SK-N-SH treated with all-trans-retinoic acid at 6 μM for 48 hours (cell line): ENCODE measurements around the gene WDR46.

Experiments
- ATAC-seq: fragments of 200-7000 bp; cut with Tn5 transposase; 3 replicates; pipeline ENCODE4 v1.9.1; 2020; ENCODE audit warnings: mild to moderate bottlenecking, moderate library complexity
- ARNTL ChIP-seq: fragments of 450-650 bp; formaldehyde crosslinking; IDR thresholded peaks from 2 replicates; pipeline ENCODE4 v1.5.0; 2020; ENCODE audit warnings: low read depth, mild to moderate bottlenecking, moderate library complexity, borderline replicate concordance
- BACH2 ChIP-seq: fragments of 250-450 bp; sonication (Bioruptor Pico); IDR thresholded peaks from 2 replicates; pipeline ENCODE4 v1.9.0; 2021; ENCODE audit warnings: mild to moderate bottlenecking, borderline replicate concordance
- CSDC2 ChIP-seq: fragments of 250-450 bp; sonication (Bioruptor Pico); IDR thresholded peaks from 2 replicates; pipeline ENCODE4 v1.5.0; 2020; ENCODE audit warnings: mild to moderate bottlenecking, moderate library complexity
- ESRRG ChIP-seq: fragments of 250-450 bp; sonication (Bioruptor Pico); IDR thresholded peaks from 2 replicates; pipeline ENCODE4 v1.6.1; 2021; ENCODE audit warnings: mild to moderate bottlenecking
- OSR1 ChIP-seq: fragments of 250-450 bp; sonication (Bioruptor Pico); IDR thresholded peaks from 2 replicates; pipeline ENCODE4 v1.8.0; 2022; ENCODE audit warnings: moderate library complexity, mild to moderate bottlenecking, inconsistent platforms
- PPARA ChIP-seq: fragments of 250-450 bp; sonication (Bioruptor Pico); IDR thresholded peaks from 2 replicates; pipeline ENCODE4 v1.5.0; 2020; ENCODE audit warnings: mild to moderate bottlenecking, borderline replicate concordance
- RARB ChIP-seq: fragments of 250-450 bp; sonication (Bioruptor Pico); IDR thresholded peaks from 2 replicates; pipeline ENCODE4 v1.8.0; 2021; ENCODE audit warnings: mild to moderate bottlenecking, moderate library complexity
- SNAI2 ChIP-seq: fragments of 250-450 bp; sonication (Bioruptor Pico); IDR thresholded peaks from 2 replicates; pipeline ENCODE4 v1.5.0; 2020; ENCODE audit warnings: mild to moderate bottlenecking, moderate library complexity
- TOX ChIP-seq: fragments of 250-450 bp; sonication (Bioruptor Pico); IDR thresholded peaks from 2 replicates; pipeline ENCODE4 v1.8.0; 2021; ENCODE audit warnings: mild to moderate bottlenecking, moderate library complexity, borderline replicate concordance
- ZC3H10 ChIP-seq: fragments of 250-450 bp; sonication (Bioruptor Pico); IDR thresholded peaks from 2 replicates; pipeline ENCODE4 v1.5.1; 2021; ENCODE audit warnings: mild to moderate bottlenecking, moderate library complexity
- ZFP3 ChIP-seq: fragments of 250-450 bp; sonication (Bioruptor Pico); IDR thresholded peaks from 2 replicates; pipeline ENCODE4 v1.5.0; 2020; ENCODE audit warnings: mild to moderate bottlenecking, moderate library complexity
- ZNF70 ChIP-seq: fragments of 450-650 bp; formaldehyde crosslinking; IDR thresholded peaks from 2 replicates; pipeline ENCODE4 v1.5.0; 2020; ENCODE audit warnings: mild to moderate bottlenecking, moderate library complexity
- TF ChIP-seq, protein P1 (sequence below): fragments of 250-450 bp; sonication (Bioruptor Pico); IDR thresholded peaks from 2 replicates; pipeline ENCODE4 v1.5.1; 2020; ENCODE audit warnings: low read depth, mild to moderate bottlenecking, moderate library complexity
- TF ChIP-seq, protein P2 (sequence below): fragments of 250-450 bp; sonication (Bioruptor Pico); IDR thresholded peaks from 2 replicates; pipeline ENCODE4 v1.8.0; 2021; ENCODE audit warnings: low read depth, mild to moderate bottlenecking, moderate library complexity, borderline replicate concordance
- TF ChIP-seq, protein P3 (sequence below): fragments of 250-450 bp; sonication (Bioruptor Pico); IDR thresholded peaks from 2 replicates; pipeline ENCODE4 v1.5.0; 2020; ENCODE audit warnings: mild to moderate bottlenecking, moderate library complexity

Gene WDR46

DNA sequence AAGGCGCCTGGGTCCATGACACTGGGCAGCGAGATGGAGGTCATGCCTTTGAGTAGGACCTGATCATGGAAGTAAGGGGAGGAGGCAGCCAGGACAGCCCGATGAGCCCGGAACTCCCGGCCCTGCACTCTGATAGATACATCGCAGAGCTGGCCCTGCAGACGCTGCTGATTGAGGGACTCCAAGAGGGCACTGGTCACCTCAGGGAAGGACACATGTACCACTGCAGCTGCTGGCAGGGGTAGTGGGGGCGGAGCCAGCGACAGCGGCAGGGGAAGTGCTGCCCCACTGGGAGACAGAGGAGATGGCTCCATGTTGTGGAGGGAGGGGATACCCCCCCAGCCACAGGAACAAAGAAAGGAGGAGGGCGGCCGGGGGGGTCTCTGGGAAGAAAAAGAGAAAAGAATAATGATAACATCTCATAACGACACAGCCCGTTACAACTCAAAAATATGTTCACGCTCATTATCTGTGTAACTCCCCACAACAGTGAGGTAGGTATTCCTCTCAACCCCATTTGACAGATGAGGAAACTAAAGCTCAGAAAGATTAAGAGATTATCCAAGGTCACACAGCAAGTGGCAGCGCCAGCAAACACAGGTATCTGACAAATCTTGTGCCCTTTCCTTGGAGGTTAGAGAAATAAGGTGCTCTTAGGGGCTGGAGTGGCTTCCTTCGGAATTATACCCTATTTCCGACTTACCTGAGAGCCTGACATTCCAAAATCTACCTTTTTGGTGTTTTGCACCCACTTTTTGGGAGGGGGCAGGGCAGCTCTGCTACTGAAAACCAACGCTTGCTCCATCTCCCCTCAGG, 27.8 kb upstream of the WDR46 start:
- no peak for ATAC-seq
- TF ChIP-seq SNAI2 (CRISPR knock-in tag) = no peak
- TF ChIP-seq TOX = no peak
- TF ChIP-seq, protein P1, sequence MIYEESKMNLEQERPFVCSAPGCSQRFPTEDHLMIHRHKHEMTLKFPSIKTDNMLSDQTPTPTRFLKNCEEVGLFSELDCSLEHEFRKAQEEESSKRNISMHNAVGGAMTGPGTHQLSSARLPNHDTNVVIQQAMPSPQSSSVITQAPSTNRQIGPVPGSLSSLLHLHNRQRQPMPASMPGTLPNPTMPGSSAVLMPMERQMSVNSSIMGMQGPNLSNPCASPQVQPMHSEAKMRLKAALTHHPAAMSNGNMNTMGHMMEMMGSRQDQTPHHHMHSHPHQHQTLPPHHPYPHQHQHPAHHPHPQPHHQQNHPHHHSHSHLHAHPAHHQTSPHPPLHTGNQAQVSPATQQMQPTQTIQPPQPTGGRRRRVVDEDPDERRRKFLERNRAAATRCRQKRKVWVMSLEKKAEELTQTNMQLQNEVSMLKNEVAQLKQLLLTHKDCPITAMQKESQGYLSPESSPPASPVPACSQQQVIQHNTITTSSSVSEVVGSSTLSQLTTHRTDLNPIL (CRISPR knock-in tag) = no peak
- peak; percentile 33; the same call in 1 of the 2 replicates for TF ChIP-seq ZNF70

DNA sequence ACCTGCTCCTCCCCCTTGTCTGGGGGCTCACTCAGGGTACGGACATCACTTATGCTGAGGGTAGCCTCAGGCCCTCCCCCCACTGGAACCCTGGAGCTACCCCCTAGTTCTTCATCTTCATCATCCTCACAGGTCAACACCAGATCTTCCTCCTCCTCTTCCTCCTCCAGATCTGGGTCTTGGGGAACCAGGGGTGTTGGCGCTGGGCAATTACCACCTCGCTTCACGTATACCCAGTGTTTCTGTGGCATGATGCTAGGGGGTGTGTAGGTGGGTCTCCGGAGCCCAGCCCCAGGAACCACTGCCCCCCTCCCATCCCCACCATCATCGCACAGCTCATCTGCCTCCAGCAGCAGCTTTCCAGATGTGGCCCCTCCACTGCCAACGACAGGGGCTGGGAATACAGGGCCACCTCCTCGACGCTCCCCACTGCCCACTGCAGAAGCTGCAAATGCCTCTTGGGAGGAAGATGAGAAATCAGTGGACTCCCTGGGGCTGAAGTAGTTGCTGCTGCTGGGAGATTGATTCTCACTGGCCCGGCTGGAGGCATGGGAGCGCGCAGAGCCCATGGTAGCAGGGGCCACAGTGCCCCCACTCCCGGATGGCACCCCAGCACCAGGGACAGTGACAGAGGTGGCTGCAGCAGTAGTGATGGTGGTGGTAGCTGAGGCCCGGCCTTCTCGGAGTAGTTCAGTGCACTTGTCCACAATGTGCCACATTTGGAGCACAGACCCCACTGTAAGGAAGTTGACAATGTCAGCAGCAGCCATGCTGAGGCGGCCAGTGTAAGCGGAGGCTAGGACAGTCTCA, 27.0 kb upstream of the WDR46 start:
- no peak for ATAC-seq
- TF ChIP-seq, protein P2, sequence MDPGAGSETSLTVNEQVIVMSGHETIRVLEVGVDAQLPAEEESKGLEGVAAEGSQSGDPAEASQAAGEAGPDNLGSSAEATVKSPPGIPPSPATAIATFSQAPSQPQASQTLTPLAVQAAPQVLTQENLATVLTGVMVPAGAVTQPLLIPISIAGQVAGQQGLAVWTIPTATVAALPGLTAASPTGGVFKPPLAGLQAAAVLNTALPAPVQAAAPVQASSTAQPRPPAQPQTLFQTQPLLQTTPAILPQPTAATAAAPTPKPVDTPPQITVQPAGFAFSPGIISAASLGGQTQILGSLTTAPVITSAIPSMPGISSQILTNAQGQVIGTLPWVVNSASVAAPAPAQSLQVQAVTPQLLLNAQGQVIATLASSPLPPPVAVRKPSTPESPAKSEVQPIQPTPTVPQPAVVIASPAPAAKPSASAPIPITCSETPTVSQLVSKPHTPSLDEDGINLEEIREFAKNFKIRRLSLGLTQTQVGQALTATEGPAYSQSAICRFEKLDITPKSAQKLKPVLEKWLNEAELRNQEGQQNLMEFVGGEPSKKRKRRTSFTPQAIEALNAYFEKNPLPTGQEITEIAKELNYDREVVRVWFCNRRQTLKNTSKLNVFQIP (CRISPR knock-in tag) = no peak
- no peak for TF ChIP-seq ZC3H10 (CRISPR knock-in tag)

DNA sequence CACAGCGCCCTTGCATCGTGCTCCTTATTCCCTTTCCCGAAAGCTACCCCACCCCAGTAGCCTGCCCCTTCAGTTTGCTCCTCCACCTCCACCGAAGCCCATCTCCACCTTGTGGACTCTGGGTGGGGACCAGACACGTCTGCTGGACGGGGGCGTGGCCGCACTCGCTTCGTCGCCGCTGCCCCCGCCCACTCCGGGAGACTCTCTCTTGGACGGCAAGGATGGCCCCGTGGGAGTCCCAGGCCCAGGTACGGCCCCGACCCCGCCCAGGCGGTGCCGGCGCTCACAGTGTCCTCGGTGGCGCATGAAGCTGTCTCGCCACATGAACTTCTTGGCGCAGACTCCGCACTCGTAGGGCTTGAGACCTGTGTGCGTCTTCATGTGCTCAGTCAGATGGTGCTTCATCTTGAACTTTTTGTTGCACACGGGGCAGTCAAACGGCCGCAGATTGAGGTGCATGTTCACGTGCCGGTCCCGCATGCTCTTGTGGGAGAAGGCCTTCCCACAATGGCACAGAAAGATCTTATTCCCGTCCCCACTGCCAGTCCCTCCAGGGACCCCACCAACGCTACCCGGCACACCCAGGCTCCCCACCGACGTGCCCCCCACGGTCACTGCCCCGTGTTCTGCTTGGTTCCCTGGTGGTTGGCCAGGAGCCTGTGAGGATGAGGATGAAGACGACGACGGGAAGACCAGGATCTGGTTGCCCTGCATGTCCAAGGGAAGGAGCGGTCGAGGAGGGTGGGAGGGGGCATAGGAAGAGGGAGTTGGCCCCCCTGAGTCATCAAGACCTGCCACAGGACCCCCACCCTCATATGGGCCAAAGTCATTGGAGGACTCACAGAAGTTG, 26.1 kb upstream of the WDR46 start:
- ATAC-seq = no peak
- TF ChIP-seq, protein P3, sequence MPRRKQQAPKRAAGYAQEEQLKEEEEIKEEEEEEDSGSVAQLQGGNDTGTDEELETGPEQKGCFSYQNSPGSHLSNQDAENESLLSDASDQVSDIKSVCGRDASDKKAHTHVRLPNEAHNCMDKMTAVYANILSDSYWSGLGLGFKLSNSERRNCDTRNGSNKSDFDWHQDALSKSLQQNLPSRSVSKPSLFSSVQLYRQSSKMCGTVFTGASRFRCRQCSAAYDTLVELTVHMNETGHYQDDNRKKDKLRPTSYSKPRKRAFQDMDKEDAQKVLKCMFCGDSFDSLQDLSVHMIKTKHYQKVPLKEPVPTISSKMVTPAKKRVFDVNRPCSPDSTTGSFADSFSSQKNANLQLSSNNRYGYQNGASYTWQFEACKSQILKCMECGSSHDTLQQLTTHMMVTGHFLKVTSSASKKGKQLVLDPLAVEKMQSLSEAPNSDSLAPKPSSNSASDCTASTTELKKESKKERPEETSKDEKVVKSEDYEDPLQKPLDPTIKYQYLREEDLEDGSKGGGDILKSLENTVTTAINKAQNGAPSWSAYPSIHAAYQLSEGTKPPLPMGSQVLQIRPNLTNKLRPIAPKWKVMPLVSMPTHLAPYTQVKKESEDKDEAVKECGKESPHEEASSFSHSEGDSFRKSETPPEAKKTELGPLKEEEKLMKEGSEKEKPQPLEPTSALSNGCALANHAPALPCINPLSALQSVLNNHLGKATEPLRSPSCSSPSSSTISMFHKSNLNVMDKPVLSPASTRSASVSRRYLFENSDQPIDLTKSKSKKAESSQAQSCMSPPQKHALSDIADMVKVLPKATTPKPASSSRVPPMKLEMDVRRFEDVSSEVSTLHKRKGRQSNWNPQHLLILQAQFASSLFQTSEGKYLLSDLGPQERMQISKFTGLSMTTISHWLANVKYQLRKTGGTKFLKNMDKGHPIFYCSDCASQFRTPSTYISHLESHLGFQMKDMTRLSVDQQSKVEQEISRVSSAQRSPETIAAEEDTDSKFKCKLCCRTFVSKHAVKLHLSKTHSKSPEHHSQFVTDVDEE (CRISPR knock-in tag) = no peak
- TF ChIP-seq ZNF70 (no peak), ESRRG (CRISPR knock-in tag) (no peak), PPARA (no peak), OSR1 (CRISPR knock-in tag) (no peak), TOX (no peak), RARB (CRISPR knock-in tag) (no peak), ARNTL (CRISPR knock-in tag) (no peak), BACH2 (no peak), ZFP3 (CRISPR knock-in tag) (no peak), SNAI2 (CRISPR knock-in tag) (no peak)

DNA sequence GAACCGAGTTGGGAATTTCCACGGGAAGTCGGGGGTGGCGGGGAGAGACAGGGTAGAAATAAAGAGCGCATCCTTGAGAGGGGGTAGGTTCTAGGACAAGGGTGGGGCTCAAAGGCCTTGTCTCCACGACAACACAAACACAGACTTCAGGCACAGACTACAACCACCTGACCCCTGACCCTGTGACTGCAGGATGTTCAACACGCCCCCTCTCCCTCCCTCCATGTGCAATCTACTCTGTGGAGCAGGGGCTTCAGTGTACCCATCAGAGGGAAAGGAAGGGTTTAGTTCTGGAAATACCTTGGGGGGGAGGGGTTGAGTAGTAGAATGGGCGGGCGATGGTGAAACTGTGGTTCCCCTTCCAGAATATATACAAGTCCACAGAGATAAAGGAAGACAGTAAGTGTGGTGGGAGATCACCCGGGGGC, 25.5 kb upstream of the WDR46 start:
- peak; percentile 6 for ATAC-seq
- TF ChIP-seq, protein P1 (CRISPR knock-in tag) = no peak
- TF ChIP-seq CSDC2 (no peak), SNAI2 (CRISPR knock-in tag) (no peak)
